ENCODE measurements around the gene ACAA1.
"Not testable (repeated sequence)": the region's sequence is repeated elsewhere in the genome, so short reads cannot be mapped to it uniquely, and the experiment has no call there.

Gene ACAA1

GRCh38 chr3:38098376-38098723, 38.6 kb downstream of the ACAA1 start:
- no peak for DNase-seq

- no peak for DNase-seq
Measured at GRCh38 chr3:38097446-38098375, 39.2 kb downstream of the ACAA1 start.

- no peak for DNase-seq
Measured at GRCh38 chr3:38095669-38096483, 41.1 kb downstream of the ACAA1 start.

GRCh38 chr3:38094999-38095398, 41.9 kb downstream of the ACAA1 start:
- no peak for DNase-seq

- DNase-seq = no peak
Measured at GRCh38 chr3:38090453-38090852, 46.5 kb downstream of the ACAA1 start.

GRCh38 chr3:38089163-38089562, 47.8 kb downstream of the ACAA1 start:
- DNase-seq = no peak

GRCh38 chr3:38088126-38089078, 48.5 kb downstream of the ACAA1 start:
- DNase-seq = no peak

- not testable (repeated sequence) for DNase-seq
Measured at GRCh38 chr3:38087278-38087677, 49.6 kb downstream of the ACAA1 start.

- no peak for DNase-seq
Measured at GRCh38 chr3:38086496-38086895, 50.4 kb downstream of the ACAA1 start.

GRCh38 chr3:38085943-38086324, 51.0 kb downstream of the ACAA1 start:
- no peak for DNase-seq

- no peak for DNase-seq
Measured at GRCh38 chr3:38085311-38085942, 51.5 kb downstream of the ACAA1 start.

GRCh38 chr3:38084334-38085310, 52.3 kb downstream of the ACAA1 start:
- no peak for DNase-seq

GRCh38 chr3:38083871-38084333, 53.0 kb downstream of the ACAA1 start:
- DNase-seq = no peak

GRCh38 chr3:38083254-38083653, 53.7 kb downstream of the ACAA1 start:
- not testable (repeated sequence) for DNase-seq

GRCh38 chr3:38082296-38082695, 54.6 kb downstream of the ACAA1 start:
- DNase-seq = not testable (repeated sequence)

GRCh38 chr3:38077073-38077472, 59.9 kb downstream of the ACAA1 start:
- not testable (repeated sequence) for DNase-seq

Measured in NCI-H1092 treated with DMSO at 0.1 percent for 48 hours (cell line).